Keratinocyte (primary cell): ENCODE results near the gene RNF227. TPM values are rescaled to one million over a fixed set of nuclear protein-coding genes. Genes with fewer than 3 reads are reported as not detected.

ENCODE experiments used
- DNase-seq: peaks from one replicate; pipeline ENCODE4 v3.0.0-alpha.2; 2011; ENCODE audit warnings: low read depth, missing footprints, low spot score
- FAIRE-seq: peaks from 2 replicates; lab custom pipeline; 2011; peaks lifted over from hg19 to GRCh38; lab: Jason Lieb, UNC
- H2AFZ ChIP-seq: 2 replicates; pipeline ENCODE4 v1.6.0; 2012; ENCODE audit warnings: low read length, control low read depth, inconsistent platforms; ENCODE audit not compliant: control insufficient read depth
- H3K27ac ChIP-seq: 2 replicates; pipeline ENCODE4 v1.5.1; 2011; ENCODE audit warnings: low read length; ENCODE audit not compliant: control insufficient read depth, insufficient read depth
- H3K27me3 ChIP-seq: 3 replicates; pipeline ENCODE4 v1.6.0; 2011; ENCODE audit warnings: low read length; ENCODE audit not compliant: control insufficient read depth, insufficient read depth; ENCODE audit errors: extremely low read depth
- H3K36me3 ChIP-seq, 2 experiments: 2 replicates in 1 of 2; 3 replicates in 1 of 2; pipeline ENCODE4 v1.5.1; 2011; ENCODE audit warnings: low read length in 2 of 2, mild to moderate bottlenecking in 1 of 2; ENCODE audit not compliant: control insufficient read depth in 2 of 2, insufficient read depth in 2 of 2; ENCODE audit errors: extremely low read depth in 1 of 2
- H3K4me1 ChIP-seq: 3 replicates; pipeline ENCODE4 v1.5.1; 2011; ENCODE audit warnings: low read length; ENCODE audit not compliant: control insufficient read depth, insufficient read depth; ENCODE audit errors: extremely low read depth
- H3K4me2 ChIP-seq: 3 replicates; pipeline ENCODE4 v1.6.0; 2011; ENCODE audit warnings: low read depth, low read length; ENCODE audit not compliant: control insufficient read depth, insufficient read depth; ENCODE audit errors: extremely low read depth
- H3K4me3 ChIP-seq, 3 experiments: fragments of 200-600 bp in 1 of 3; sonication (generic) in 1 of 3; 2 replicates in 2 of 3; 3 replicates in 1 of 3; pipeline ENCODE4 v1.5.1; 2011 to 2016; ENCODE audit warnings: low read length in 3 of 3, mild to moderate bottlenecking in 3 of 3, control low read depth in 2 of 3, inconsistent platforms in 1 of 3, low read depth in 1 of 3, mixed read lengths in 1 of 3, mixed run types in 1 of 3, moderate library complexity in 1 of 3; ENCODE audit not compliant: control insufficient read depth in 2 of 3, insufficient read depth in 2 of 3; ENCODE audit errors: extremely low read depth in 1 of 3
- H3K79me2 ChIP-seq: 2 replicates; pipeline ENCODE4 v1.6.0; 2012; ENCODE audit warnings: low read length; ENCODE audit not compliant: control insufficient read depth, insufficient read depth
- H3K9ac ChIP-seq: 3 replicates; pipeline ENCODE4 v1.6.0; 2011; ENCODE audit warnings: low read length; ENCODE audit not compliant: control insufficient read depth, insufficient read depth; ENCODE audit errors: extremely low read depth
- H3K9me1 ChIP-seq: 3 replicates; pipeline ENCODE4 v1.6.0; 2011; ENCODE audit warnings: low read length; ENCODE audit not compliant: control insufficient read depth, insufficient read depth; ENCODE audit errors: extremely low read depth
- H3K9me3 ChIP-seq: 2 replicates; pipeline ENCODE4 v1.5.1; 2012; ENCODE audit warnings: low read depth, low read length; ENCODE audit not compliant: control insufficient read depth
- H4K20me1 ChIP-seq: 3 replicates; pipeline ENCODE4 v1.6.0; 2011; ENCODE audit warnings: low read length; ENCODE audit not compliant: control insufficient read depth, insufficient read depth; ENCODE audit errors: extremely low read depth
- CTCF ChIP-seq, 3 experiments: IDR thresholded peaks in 1 of 3; conservative IDR thresholded peaks in 1 of 3; optimal IDR thresholded peaks in 1 of 3; 2 replicates in 2 of 3; 3 replicates in 1 of 3; pipeline versions ENCODE3 to v1.5.1; 2011; ENCODE audit warnings: low read length in 3 of 3, mild to moderate bottlenecking in 3 of 3, moderate library complexity in 2 of 3, control low read depth in 1 of 3, inconsistent platforms in 1 of 3; ENCODE audit not compliant: insufficient read depth in 2 of 3; ENCODE audit errors: extremely low read depth in 1 of 3
- EZH2 ChIP-seq: IDR thresholded peaks from one replicate; pipeline ENCODE4 v1.6.1; 2012; ENCODE audit warnings: inconsistent platforms, mild to moderate bottlenecking, low read length, moderate library complexity
- dilution Hi-C: fragments of 300-500 bp; cut with MboI; formaldehyde crosslinking; loops from one replicate; pipeline ENCODE4 v1.7.0; 2020; ENCODE audit warnings: low sequenced_read_pairs; ENCODE audit not compliant: extremely low pct_ligation_motif_present
- polyA plus RNA-seq, 5 experiments: library from polyadenylated mRNA; depleted of rRNA in 3 of 5; stranded (reverse) in 3 of 5; stranded (forward) in 1 of 5; unstranded in 1 of 5; fragments of >200 nt; gene quantifications; 1 replicate in 1 of 5; 2 replicates in 3 of 5; 3 replicates in 1 of 5; pipeline versions ENCODE4 v1.2.1 to v1.2.3, GENCODE V29; 2011 to 2012; ENCODE audit warnings: missing spikeins in 2 of 5, low read depth in 1 of 5, low replicate concordance in 1 of 5

The RNF227 gene
- polyA plus RNA-seq, 1 donor (not counting 4 experiments of a cell fraction or from before 2014, with no cell fraction given): 3.6 TPM

GRCh38 chr17:7945651-7946050 is 29.6 kb upstream of the RNF227 start:
- dilution Hi-C loops: no loop called here
- no peaks in the 10 kb centered on the region for H3K79me2 ChIP-seq

GRCh38 chr17:7944326-7944725 is 28.2 kb upstream of the RNF227 start:
- DNase-seq (no peak), FAIRE-seq (no peak)
- dilution Hi-C loops: no loop called here
- no peaks in the 10 kb centered on the region for H3K4me1 ChIP-seq
- H3K9ac ChIP-seq: no peak overlapping the region
- H3K27me3 ChIP-seq: no peaks in the 10 kb centered on the region
- no peak overlapping the region for H3K4me3 ChIP-seq
- H3K9me1 ChIP-seq: no peaks in the 10 kb centered on the region
- no peak overlapping the region for H2AFZ ChIP-seq
- no peaks in the 10 kb centered on the region for H3K79me2 ChIP-seq
- no peaks in the 10 kb centered on the region for H3K9me3 ChIP-seq
- no peak overlapping the region for H3K27ac ChIP-seq
- H3K36me3 ChIP-seq: peaks cover 35 to 46% of the 10 kb centered on the region in 2 experiments
- H4K20me1 ChIP-seq: no peaks in the 10 kb centered on the region
- no peak overlapping the region for H3K4me2 ChIP-seq
- TF ChIP-seq CTCF (optimal IDR thresholded peaks at IDR 0.05 in 1 of 3, IDR thresholded peaks at IDR 0.05 in 1 of 3, conservative IDR thresholded peaks at IDR 0.05 in 1 of 3; ENCODE audit: extremely low read depth in 1 of 3, insufficient read depth in 2 of 3, low read length in 3 of 3) (no peak), EZH2 (no peak)

More at GRCh38 chr17:7945651-7946050, 29.6 kb upstream of the RNF227 start:
- no peak for TF ChIP-seq CTCF (optimal IDR thresholded peaks at IDR 0.05 in 1 of 3, IDR thresholded peaks at IDR 0.05 in 1 of 3, conservative IDR thresholded peaks at IDR 0.05 in 1 of 3; ENCODE audit: extremely low read depth in 1 of 3, insufficient read depth in 2 of 3, low read length in 3 of 3)
- TF ChIP-seq EZH2: no peak
- Histone ChIP-seq H3K9ac (no peak overlapping the region), H3K9me3 (no peaks in the 10 kb centered on the region), H3K27ac (no peak overlapping the region), H3K4me3 (no peak overlapping the region), H3K4me1 (no peaks in the 10 kb centered on the region), H3K36me3 (peaks cover 29 to 42% of the 10 kb centered on the region in 2 experiments), H2AFZ (no peak overlapping the region), H4K20me1 (no peaks in the 10 kb centered on the region), H3K27me3 (no peaks in the 10 kb centered on the region), H3K4me2 (no peak overlapping the region), H3K9me1 (no peaks in the 10 kb centered on the region)
- DNase-seq (no peak), FAIRE-seq (no peak)
